DND-41 (cell line): ENCODE results near the gene NOC2L.

ENCODE experiments used
- ATAC-seq: fragments of 200-7000 bp; cut with Tn5 transposase; 3 replicates; pipeline ENCODE4 v1.9.1; 2021; ENCODE audit warnings: low read depth; ENCODE audit not compliant: insufficient read depth
- DNase-seq: peaks from one replicate; pipeline ENCODE4 v3.0.0-alpha.2; 2020
- H2AFZ ChIP-seq: 2 replicates; pipeline ENCODE4 v1.6.0; 2012; ENCODE audit warnings: low read depth, low read length
- H3K27ac ChIP-seq: 2 replicates; pipeline ENCODE4 v1.5.1; 2012; ENCODE audit warnings: low read length, inconsistent platforms
- H3K27me3 ChIP-seq: fragments of 200-600 bp; sonication (generic); 2 replicates; pipeline ENCODE4 v1.6.0; 2012; ENCODE audit warnings: low read length, mild to moderate bottlenecking, inconsistent platforms; ENCODE audit not compliant: insufficient read depth, poor library complexity
- H3K36me3 ChIP-seq: 2 replicates; pipeline ENCODE4 v1.5.1; 2012; ENCODE audit warnings: low read length, inconsistent platforms; ENCODE audit not compliant: insufficient read depth
- H3K4me1 ChIP-seq: 2 replicates; pipeline ENCODE4 v1.5.1; 2012; ENCODE audit warnings: mild to moderate bottlenecking, low read length; ENCODE audit not compliant: insufficient read depth
- H3K4me2 ChIP-seq: 2 replicates; pipeline ENCODE4 v1.6.0; 2012; ENCODE audit warnings: mild to moderate bottlenecking, moderate library complexity, low read length, inconsistent platforms; ENCODE audit not compliant: insufficient read depth
- H3K4me3 ChIP-seq, 2 experiments: fragments of 200-600 bp in 1 of 2; shearing (Covaris generic) in 1 of 2; 2 replicates each; pipeline ENCODE4 v1.5.1; 2012 to 2016; ENCODE audit warnings: inconsistent platforms in 2 of 2, low read length in 2 of 2, mild to moderate bottlenecking in 2 of 2, low read depth in 1 of 2, moderate library complexity in 1 of 2
- H3K79me2 ChIP-seq: 2 replicates; pipeline ENCODE4 v1.6.0; 2012; ENCODE audit warnings: low read length, inconsistent platforms; ENCODE audit not compliant: insufficient read depth
- H3K9ac ChIP-seq: 2 replicates; pipeline ENCODE4 v1.6.0; 2012; ENCODE audit warnings: low read depth, mild to moderate bottlenecking, inconsistent platforms, low read length, moderate library complexity
- H3K9me3 ChIP-seq: 2 replicates; pipeline ENCODE4 v1.5.1; 2012; ENCODE audit warnings: low read length, moderate library complexity, mild to moderate bottlenecking, inconsistent platforms; ENCODE audit not compliant: insufficient read depth, severe bottlenecking
- H4K20me1 ChIP-seq: 2 replicates; pipeline ENCODE4 v1.6.0; 2012; ENCODE audit warnings: low read length; ENCODE audit not compliant: insufficient read depth
- EZH2 ChIP-seq: IDR thresholded peaks from 3 replicates; pipeline ENCODE4 v1.6.1; 2012; ENCODE audit warnings: borderline replicate concordance, low read depth, mild to moderate bottlenecking, moderate library complexity, low read length, inconsistent platforms; ENCODE audit not compliant: severe bottlenecking
- TF ChIP-seq, protein P1 (sequence below): IDR thresholded peaks from 2 replicates; pipeline ENCODE4 v1.5.1; 2012; ENCODE audit warnings: borderline replicate concordance, low read length, moderate library complexity, mild to moderate bottlenecking; ENCODE audit not compliant: poor library complexity, severe bottlenecking; ENCODE audit errors: extremely low read depth

NOC2L gene

GRCh38 chr1:963746-964525, 4.9 kb upstream of the NOC2L start:
- DNase-seq (no peak), ATAC-seq (no peak)
- Histone ChIP-seq H2AFZ (no peak overlapping the region), H3K79me2 (peaks cover under 1% of the 10 kb centered on the region), H3K9ac (no peak overlapping the region), H4K20me1 (peaks cover 26% of the 10 kb centered on the region), H3K36me3 (peaks cover 29% of the 10 kb centered on the region), H3K27me3 (peaks cover 5% of the 10 kb centered on the region), H3K27ac (no peak overlapping the region), H3K9me3 (no peaks in the 10 kb centered on the region), H3K4me2 (no peak overlapping the region), H3K4me3 (no peak overlapping the region), H3K4me1 (peaks cover 34% of the 10 kb centered on the region)
- no peak for TF ChIP-seq EZH2
- TF ChIP-seq, protein P1, sequence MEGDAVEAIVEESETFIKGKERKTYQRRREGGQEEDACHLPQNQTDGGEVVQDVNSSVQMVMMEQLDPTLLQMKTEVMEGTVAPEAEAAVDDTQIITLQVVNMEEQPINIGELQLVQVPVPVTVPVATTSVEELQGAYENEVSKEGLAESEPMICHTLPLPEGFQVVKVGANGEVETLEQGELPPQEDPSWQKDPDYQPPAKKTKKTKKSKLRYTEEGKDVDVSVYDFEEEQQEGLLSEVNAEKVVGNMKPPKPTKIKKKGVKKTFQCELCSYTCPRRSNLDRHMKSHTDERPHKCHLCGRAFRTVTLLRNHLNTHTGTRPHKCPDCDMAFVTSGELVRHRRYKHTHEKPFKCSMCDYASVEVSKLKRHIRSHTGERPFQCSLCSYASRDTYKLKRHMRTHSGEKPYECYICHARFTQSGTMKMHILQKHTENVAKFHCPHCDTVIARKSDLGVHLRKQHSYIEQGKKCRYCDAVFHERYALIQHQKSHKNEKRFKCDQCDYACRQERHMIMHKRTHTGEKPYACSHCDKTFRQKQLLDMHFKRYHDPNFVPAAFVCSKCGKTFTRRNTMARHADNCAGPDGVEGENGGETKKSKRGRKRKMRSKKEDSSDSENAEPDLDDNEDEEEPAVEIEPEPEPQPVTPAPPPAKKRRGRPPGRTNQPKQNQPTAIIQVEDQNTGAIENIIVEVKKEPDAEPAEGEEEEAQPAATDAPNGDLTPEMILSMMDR, result no peak

DNA sequence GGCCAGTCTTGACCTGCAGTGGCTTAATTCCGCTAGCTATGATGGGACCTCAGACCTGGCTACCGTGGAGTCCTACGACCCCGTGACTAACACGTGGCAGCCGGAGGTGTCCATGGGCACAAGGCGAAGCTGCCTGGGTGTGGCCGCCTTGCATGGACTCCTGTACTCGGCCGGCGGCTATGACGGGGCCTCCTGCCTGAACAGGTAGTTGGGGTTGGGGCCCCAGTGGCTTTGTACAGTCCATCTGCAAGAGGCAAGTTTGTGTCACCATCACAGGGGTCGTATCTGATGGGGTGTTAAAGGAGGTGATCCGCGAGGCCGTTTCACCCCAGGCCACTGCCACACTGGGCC, 4.2 kb upstream of the NOC2L start:
- Histone ChIP-seq H3K27me3 (peaks cover 5% of the 10 kb centered on the region), H2AFZ (no peak overlapping the region), H3K79me2 (peaks cover 8% of the 10 kb centered on the region), H3K4me1 (peaks cover 37% of the 10 kb centered on the region), H3K27ac (no peak overlapping the region), H3K4me3 (no peak overlapping the region), H3K36me3 (peaks cover 29% of the 10 kb centered on the region), H4K20me1 (peaks cover 29% of the 10 kb centered on the region), H3K9ac (no peak overlapping the region), H3K4me2 (no peak overlapping the region), H3K9me3 (no peaks in the 10 kb centered on the region)
- no peak for ATAC-seq
- no peak for DNase-seq
- no peak for TF ChIP-seq EZH2

- no peak overlapping the region for H3K4me3 ChIP-seq
Observed at GRCh38 chr1:962381-963300, 3.6 kb upstream of the NOC2L start.

More at GRCh38 chr1:962381-963300, 3.6 kb upstream of the NOC2L start:
- H3K79me2 ChIP-seq, result peaks cover 14% of the 10 kb centered on the region
- H3K9ac ChIP-seq, result no peak overlapping the region
- H3K27ac ChIP-seq, result no peak overlapping the region
- H4K20me1 ChIP-seq, result peaks cover 24% of the 10 kb centered on the region
- H3K36me3 ChIP-seq, result peaks cover 29% of the 10 kb centered on the region
- no peak for ATAC-seq
- H3K4me1 ChIP-seq, result peaks cover 43% of the 10 kb centered on the region
- H3K4me2 ChIP-seq, result peak overlapping the region; percentile 17; the same call in 1 of the 2 replicates
- DNase-seq, result no peak
- no peaks in the 10 kb centered on the region for H3K9me3 ChIP-seq
- TF ChIP-seq, protein P1, result no peak
- no peak for TF ChIP-seq EZH2
- H3K27me3 ChIP-seq, result peaks cover 5% of the 10 kb centered on the region
- H2AFZ ChIP-seq, result no peak overlapping the region
